WTC11 (cell line): ENCODE data around the gene SACS. TPM values are rescaled to one million over a fixed set of nuclear protein-coding genes. Genes with fewer than 3 reads are reported as not detected.

Source experiments
- ATAC-seq: fragments of 200-7000 bp; cut with Tn5 transposase; 2 replicates; pipeline ENCODE4 v1.10.0; 2021; ENCODE audit warnings: mild to moderate bottlenecking, moderate library complexity
- CTCF ChIA-PET: fragments of 300-600 bp; sonication (Branson Sonifier 250); formaldehyde crosslinking; loops from one replicate; lab custom pipeline; 2021; ENCODE audit warnings: antibody characterized with exemption; lab: Charles Lee
- POLR2A ChIA-PET: fragments of 350-600 bp; sonication (Branson Sonifier 250); formaldehyde crosslinking; loops from one replicate; lab custom pipeline; 2021; ENCODE audit warnings: antibody characterized with exemption; lab: Charles Lee
- DNase-seq: peaks from one replicate; pipeline ENCODE4 v3.0.0; 2021; ENCODE audit warnings: low spot score
- H3K27ac Mint-ChIP-seq: 2 replicates; pipeline ENCODE4 v1.8.0; 2021; ENCODE audit warnings: mixed read lengths
- H3K27me3 Mint-ChIP-seq: 2 replicates; pipeline ENCODE4 v1.8.0; 2021; ENCODE audit warnings: low read depth, mild to moderate bottlenecking, moderate library complexity, mixed read lengths
- H3K36me3 Mint-ChIP-seq: 2 replicates; pipeline ENCODE4 v1.8.0; 2021; ENCODE audit warnings: mixed read lengths
- H3K4me1 Mint-ChIP-seq: 2 replicates; pipeline ENCODE4 v1.8.0; 2022; ENCODE audit warnings: mixed read lengths
- H3K4me3 Mint-ChIP-seq: 2 replicates; pipeline ENCODE4 v1.8.0; 2021; ENCODE audit warnings: mild to moderate bottlenecking, moderate library complexity, mixed read lengths
- H3K9me3 Mint-ChIP-seq: 2 replicates; pipeline ENCODE4 v1.8.0; 2021; ENCODE audit warnings: mixed read lengths
- IRF2 ChIP-seq: sonication (generic); formaldehyde crosslinking; IDR thresholded peaks from 2 replicates; pipeline ENCODE4 v1.8.0; 2022; ENCODE audit warnings: low read depth, missing genetic modification reagents, borderline replicate concordance
- JAZF1 ChIP-seq: fragments of 250-450 bp; sonication (Bioruptor Pico); IDR thresholded peaks from 2 replicates; pipeline ENCODE4 v1.9.0; 2021; ENCODE audit warnings: moderate library complexity, mild to moderate bottlenecking, inconsistent platforms
- JUN ChIP-seq: sonication (generic); formaldehyde crosslinking; IDR thresholded peaks from 2 replicates; pipeline ENCODE4 v1.8.0; 2023; ENCODE audit warnings: mild to moderate bottlenecking, missing genetic modification reagents
- NFYB ChIP-seq: sonication (generic); formaldehyde crosslinking; conservative IDR thresholded peaks from 2 replicates; pipeline ENCODE4 v1.8.0; 2022; ENCODE audit warnings: low read depth, missing genetic modification reagents
- NR3C1 ChIP-seq: sonication (generic); formaldehyde crosslinking; conservative IDR thresholded peaks from 2 replicates; pipeline ENCODE4 v1.8.1; 2023; ENCODE audit warnings: low read depth, mild to moderate bottlenecking, missing genetic modification reagents
- PRRX2 ChIP-seq: fragments of 250-450 bp; sonication (Bioruptor Pico); IDR thresholded peaks from 2 replicates; pipeline ENCODE4 v1.8.0; 2021; ENCODE audit warnings: mild to moderate bottlenecking
- TEAD4 ChIP-seq: sonication (generic); formaldehyde crosslinking; IDR thresholded peaks from 2 replicates; pipeline ENCODE4 v1.8.0; 2022; ENCODE audit warnings: mild to moderate bottlenecking, missing genetic modification reagents
- ZBTB21 ChIP-seq: sonication (generic); formaldehyde crosslinking; IDR thresholded peaks from 2 replicates; pipeline ENCODE4 v1.8.1; 2023; ENCODE audit warnings: mild to moderate bottlenecking, missing genetic modification reagents, borderline replicate concordance
- ZNF138 ChIP-seq: sonication (generic); formaldehyde crosslinking; conservative IDR thresholded peaks from 2 replicates; pipeline ENCODE4 v1.8.1; 2022; ENCODE audit warnings: mild to moderate bottlenecking, moderate library complexity, missing genetic modification reagents
- ZNF396 ChIP-seq: fragments of 250-450 bp; sonication (Bioruptor Pico); IDR thresholded peaks from 2 replicates; pipeline ENCODE4 v1.8.0; 2021; ENCODE audit warnings: mild to moderate bottlenecking, moderate library complexity, borderline replicate concordance
- total RNA-seq: library from RNA; stranded (reverse); gene quantifications from 3 replicates; pipeline ENCODE4 v1.2.3, GENCODE V29; 2021
- TF ChIP-seq, protein P1 (sequence below): fragments of 200-600 bp; IDR thresholded peaks from 2 replicates; pipeline ENCODE4 v1.8.0; 2022; ENCODE audit warnings: antibody characterized with exemption
- TF ChIP-seq, protein P2 (sequence below): sonication (generic); formaldehyde crosslinking; IDR thresholded peaks from 2 replicates; pipeline ENCODE4 v1.8.1; 2023; ENCODE audit warnings: mild to moderate bottlenecking, missing genetic modification reagents
- TF ChIP-seq, protein P3 (sequence below): sonication (generic); formaldehyde crosslinking; IDR thresholded peaks from 2 replicates; pipeline ENCODE4 v1.8.0; 2022; ENCODE audit warnings: mild to moderate bottlenecking, missing genetic modification reagents
- TF ChIP-seq, protein P4 (sequence below): sonication (generic); formaldehyde crosslinking; IDR thresholded peaks from 2 replicates; pipeline ENCODE4 v1.8.1; 2023; ENCODE audit warnings: mild to moderate bottlenecking, missing genetic modification reagents, moderate library complexity
- TF ChIP-seq, protein P5 (sequence below): fragments of 250-450 bp; sonication (Bioruptor Pico); IDR thresholded peaks from 2 replicates; pipeline ENCODE4 v1.8.0; 2021; ENCODE audit warnings: mild to moderate bottlenecking
- TF ChIP-seq, protein P6 (sequence below): sonication (generic); formaldehyde crosslinking; IDR thresholded peaks from 2 replicates; pipeline ENCODE4 v1.8.0; 2022; ENCODE audit warnings: mild to moderate bottlenecking, missing genetic modification reagents
- TF ChIP-seq, protein P7 (sequence below): fragments of 250-450 bp; sonication (Bioruptor Pico); IDR thresholded peaks from 2 replicates; pipeline ENCODE4 v1.9.0; 2021; ENCODE audit warnings: mild to moderate bottlenecking

The SACS gene
- total RNA-seq, 1 experiment from 2014 or later: 35.2 TPM

DNA sequence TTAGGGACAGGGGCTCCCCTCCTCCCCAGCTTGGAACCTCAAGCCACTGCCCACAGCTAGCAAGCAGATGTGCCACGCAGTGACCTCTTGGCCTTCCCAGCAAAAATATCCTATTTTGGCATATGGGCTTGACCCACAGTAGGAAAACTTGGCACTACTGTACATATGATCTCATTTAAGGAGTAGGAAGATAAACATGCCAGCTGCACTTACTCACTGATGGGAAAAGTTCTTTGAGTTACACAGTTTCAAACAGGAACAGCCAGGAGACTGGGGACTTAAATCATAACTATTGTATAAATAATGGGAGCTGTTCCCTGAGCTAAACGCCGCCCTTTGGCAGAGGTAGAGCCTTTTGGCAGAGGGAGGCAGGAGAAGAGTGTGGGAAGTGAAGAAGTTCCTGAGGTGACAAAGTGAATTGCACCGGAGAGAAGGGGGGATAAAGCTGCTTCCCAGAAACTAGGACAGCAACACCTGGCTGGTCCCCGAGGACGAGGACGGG, 6.1 kb downstream of the SACS start:
- Mint-ChIP-seq H3K4me1 (peaks cover 33% of the 10 kb centered on the region), H3K9me3 (no peaks in the 10 kb centered on the region), H3K4me3 (no peak overlapping the region), H3K36me3 (peaks cover 4% of the 10 kb centered on the region; the same call in 1 of the 2 replicates), H3K27ac (peak overlapping the region; percentile 43; the same call in 1 of the 2 replicates), H3K27me3 (peaks cover 9% of the 10 kb centered on the region)
- DNase-seq (no peak), ATAC-seq (no peak)
- POLR2A ChIA-PET: interaction anchor here (0.7 kb wide), 1 partner anchor 9 kb away, joined by 3 read pairs; no protein-coding TSS in a partner anchor
- TF ChIP-seq, protein P1, sequence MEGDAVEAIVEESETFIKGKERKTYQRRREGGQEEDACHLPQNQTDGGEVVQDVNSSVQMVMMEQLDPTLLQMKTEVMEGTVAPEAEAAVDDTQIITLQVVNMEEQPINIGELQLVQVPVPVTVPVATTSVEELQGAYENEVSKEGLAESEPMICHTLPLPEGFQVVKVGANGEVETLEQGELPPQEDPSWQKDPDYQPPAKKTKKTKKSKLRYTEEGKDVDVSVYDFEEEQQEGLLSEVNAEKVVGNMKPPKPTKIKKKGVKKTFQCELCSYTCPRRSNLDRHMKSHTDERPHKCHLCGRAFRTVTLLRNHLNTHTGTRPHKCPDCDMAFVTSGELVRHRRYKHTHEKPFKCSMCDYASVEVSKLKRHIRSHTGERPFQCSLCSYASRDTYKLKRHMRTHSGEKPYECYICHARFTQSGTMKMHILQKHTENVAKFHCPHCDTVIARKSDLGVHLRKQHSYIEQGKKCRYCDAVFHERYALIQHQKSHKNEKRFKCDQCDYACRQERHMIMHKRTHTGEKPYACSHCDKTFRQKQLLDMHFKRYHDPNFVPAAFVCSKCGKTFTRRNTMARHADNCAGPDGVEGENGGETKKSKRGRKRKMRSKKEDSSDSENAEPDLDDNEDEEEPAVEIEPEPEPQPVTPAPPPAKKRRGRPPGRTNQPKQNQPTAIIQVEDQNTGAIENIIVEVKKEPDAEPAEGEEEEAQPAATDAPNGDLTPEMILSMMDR: no peak
- TF ChIP-seq, protein P2, sequence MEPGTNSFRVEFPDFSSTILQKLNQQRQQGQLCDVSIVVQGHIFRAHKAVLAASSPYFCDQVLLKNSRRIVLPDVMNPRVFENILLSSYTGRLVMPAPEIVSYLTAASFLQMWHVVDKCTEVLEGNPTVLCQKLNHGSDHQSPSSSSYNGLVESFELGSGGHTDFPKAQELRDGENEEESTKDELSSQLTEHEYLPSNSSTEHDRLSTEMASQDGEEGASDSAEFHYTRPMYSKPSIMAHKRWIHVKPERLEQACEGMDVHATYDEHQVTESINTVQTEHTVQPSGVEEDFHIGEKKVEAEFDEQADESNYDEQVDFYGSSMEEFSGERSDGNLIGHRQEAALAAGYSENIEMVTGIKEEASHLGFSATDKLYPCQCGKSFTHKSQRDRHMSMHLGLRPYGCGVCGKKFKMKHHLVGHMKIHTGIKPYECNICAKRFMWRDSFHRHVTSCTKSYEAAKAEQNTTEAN: no peak
- TF ChIP-seq ZNF138 (CRISPR knock-in tag): no peak
- TF ChIP-seq, protein P3, sequence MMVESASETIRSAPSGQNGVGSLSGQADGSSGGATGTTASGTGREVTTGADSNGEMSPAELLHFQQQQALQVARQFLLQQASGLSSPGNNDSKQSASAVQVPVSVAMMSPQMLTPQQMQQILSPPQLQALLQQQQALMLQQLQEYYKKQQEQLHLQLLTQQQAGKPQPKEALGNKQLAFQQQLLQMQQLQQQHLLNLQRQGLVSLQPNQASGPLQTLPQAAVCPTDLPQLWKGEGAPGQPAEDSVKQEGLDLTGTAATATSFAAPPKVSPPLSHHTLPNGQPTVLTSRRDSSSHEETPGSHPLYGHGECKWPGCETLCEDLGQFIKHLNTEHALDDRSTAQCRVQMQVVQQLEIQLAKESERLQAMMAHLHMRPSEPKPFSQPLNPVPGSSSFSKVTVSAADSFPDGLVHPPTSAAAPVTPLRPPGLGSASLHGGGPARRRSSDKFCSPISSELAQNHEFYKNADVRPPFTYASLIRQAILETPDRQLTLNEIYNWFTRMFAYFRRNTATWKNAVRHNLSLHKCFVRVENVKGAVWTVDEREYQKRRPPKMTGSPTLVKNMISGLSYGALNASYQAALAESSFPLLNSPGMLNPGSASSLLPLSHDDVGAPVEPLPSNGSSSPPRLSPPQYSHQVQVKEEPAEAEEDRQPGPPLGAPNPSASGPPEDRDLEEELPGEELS (CRISPR knock-in tag): no peak
- TF ChIP-seq NFYB: no peak
- TF ChIP-seq TEAD4 (CRISPR knock-in tag): no peak
- TF ChIP-seq ZNF396: no peak
- no peak for TF ChIP-seq NR3C1
- TF ChIP-seq ZBTB21 (CRISPR knock-in tag): no peak
- CTCF ChIA-PET: no interaction called here

DNA sequence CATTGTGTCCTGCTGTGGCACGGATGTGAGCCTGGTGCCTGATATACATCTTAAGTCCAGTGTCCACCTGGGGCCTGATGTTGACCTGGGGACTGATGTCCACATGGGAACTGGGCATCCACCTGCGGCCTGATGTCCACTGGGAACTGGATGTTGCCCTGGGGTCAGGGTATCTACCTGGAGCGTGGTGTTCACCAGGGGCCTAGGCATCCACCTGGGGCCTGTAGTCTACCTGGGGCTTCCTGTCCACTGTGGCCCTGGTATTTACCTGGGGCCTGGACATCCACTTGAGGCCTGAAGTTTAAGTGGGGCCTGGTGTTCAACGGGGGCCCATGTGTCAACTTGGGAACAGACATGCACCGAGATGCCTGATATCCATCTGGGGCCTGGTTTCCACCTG, 11.9 kb downstream of the SACS start:
- no peak for ATAC-seq
- POLR2A ChIA-PET: no interaction called here

More for the DNA sequence above, 11.9 kb downstream of the SACS start:
- DNase-seq: no peak
- H3K27me3 Mint-ChIP-seq: no peaks in the 10 kb centered on the region
- no peak overlapping the region for H3K4me3 Mint-ChIP-seq
- peaks cover 3% of the 10 kb centered on the region; the same call in 1 of the 2 replicates for H3K36me3 Mint-ChIP-seq
- peaks cover 4% of the 10 kb centered on the region; the same call in 1 of the 2 replicates for H3K9me3 Mint-ChIP-seq
- H3K4me1 Mint-ChIP-seq: 0 out of 2 replicates have a peak, but pooled peaks cover 2% of the 10 kb centered on the region
- TF ChIP-seq, protein P4, sequence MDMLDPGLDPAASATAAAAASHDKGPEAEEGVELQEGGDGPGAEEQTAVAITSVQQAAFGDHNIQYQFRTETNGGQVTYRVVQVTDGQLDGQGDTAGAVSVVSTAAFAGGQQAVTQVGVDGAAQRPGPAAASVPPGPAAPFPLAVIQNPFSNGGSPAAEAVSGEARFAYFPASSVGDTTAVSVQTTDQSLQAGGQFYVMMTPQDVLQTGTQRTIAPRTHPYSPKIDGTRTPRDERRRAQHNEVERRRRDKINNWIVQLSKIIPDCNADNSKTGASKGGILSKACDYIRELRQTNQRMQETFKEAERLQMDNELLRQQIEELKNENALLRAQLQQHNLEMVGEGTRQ (CRISPR knock-in tag): no peak
- TF ChIP-seq, protein P5, sequence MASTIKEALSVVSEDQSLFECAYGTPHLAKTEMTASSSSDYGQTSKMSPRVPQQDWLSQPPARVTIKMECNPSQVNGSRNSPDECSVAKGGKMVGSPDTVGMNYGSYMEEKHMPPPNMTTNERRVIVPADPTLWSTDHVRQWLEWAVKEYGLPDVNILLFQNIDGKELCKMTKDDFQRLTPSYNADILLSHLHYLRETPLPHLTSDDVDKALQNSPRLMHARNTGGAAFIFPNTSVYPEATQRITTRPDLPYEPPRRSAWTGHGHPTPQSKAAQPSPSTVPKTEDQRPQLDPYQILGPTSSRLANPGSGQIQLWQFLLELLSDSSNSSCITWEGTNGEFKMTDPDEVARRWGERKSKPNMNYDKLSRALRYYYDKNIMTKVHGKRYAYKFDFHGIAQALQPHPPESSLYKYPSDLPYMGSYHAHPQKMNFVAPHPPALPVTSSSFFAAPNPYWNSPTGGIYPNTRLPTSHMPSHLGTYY: no peak
- TF ChIP-seq IRF2 (CRISPR knock-in tag) (no peak), PRRX2 (CRISPR knock-in tag) (no peak), JUN (CRISPR knock-in tag) (no peak), JAZF1 (CRISPR knock-in tag) (no peak)
- TF ChIP-seq, protein P6, sequence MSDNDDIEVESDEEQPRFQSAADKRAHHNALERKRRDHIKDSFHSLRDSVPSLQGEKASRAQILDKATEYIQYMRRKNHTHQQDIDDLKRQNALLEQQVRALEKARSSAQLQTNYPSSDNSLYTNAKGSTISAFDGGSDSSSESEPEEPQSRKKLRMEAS (CRISPR knock-in tag): no peak
- TF ChIP-seq, protein P7, sequence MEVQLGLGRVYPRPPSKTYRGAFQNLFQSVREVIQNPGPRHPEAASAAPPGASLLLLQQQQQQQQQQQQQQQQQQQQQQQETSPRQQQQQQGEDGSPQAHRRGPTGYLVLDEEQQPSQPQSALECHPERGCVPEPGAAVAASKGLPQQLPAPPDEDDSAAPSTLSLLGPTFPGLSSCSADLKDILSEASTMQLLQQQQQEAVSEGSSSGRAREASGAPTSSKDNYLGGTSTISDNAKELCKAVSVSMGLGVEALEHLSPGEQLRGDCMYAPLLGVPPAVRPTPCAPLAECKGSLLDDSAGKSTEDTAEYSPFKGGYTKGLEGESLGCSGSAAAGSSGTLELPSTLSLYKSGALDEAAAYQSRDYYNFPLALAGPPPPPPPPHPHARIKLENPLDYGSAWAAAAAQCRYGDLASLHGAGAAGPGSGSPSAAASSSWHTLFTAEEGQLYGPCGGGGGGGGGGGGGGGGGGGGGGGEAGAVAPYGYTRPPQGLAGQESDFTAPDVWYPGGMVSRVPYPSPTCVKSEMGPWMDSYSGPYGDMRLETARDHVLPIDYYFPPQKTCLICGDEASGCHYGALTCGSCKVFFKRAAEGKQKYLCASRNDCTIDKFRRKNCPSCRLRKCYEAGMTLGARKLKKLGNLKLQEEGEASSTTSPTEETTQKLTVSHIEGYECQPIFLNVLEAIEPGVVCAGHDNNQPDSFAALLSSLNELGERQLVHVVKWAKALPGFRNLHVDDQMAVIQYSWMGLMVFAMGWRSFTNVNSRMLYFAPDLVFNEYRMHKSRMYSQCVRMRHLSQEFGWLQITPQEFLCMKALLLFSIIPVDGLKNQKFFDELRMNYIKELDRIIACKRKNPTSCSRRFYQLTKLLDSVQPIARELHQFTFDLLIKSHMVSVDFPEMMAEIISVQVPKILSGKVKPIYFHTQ (CRISPR knock-in tag): no peak
- no peak overlapping the region for H3K27ac Mint-ChIP-seq
- CTCF ChIA-PET: no interaction called here
